ENCODE results near the gene ZNF35. TPM values are rescaled to one million over a fixed set of nuclear protein-coding genes. Genes with fewer than 3 reads are reported as not detected.

The ZNF35 gene
- total and polyA plus RNA-seq, 2 donors (not counting 3 experiments of a cell fraction or from before 2014, with no cell fraction given): 2.5 to 9.1 TPM

- H3K4me2 ChIP-seq (ENCODE audit: insufficient read depth, low read length): no peak overlapping the region
- no peak for FAIRE-seq
- no peak overlapping the region for H3K27ac ChIP-seq (ENCODE audit: insufficient read depth, low read depth, low read length)
- peaks cover 3% of the 10 kb centered on the region for H3K79me2 ChIP-seq (ENCODE audit: control insufficient read depth, insufficient read depth, low read length)
- H3K9ac ChIP-seq (replicated peaks; ENCODE audit: extremely low read depth, insufficient read depth, low read length): no peak overlapping the region
- H3K36me3 ChIP-seq (ENCODE audit: control insufficient read depth in 2 of 2, extremely low read depth in 1 of 2, insufficient read depth in 2 of 2, low read length in 2 of 2): peaks cover 3 to 18% of the 10 kb centered on the region in 2 experiments
- intact Hi-C loops (cut with micrococcal nuclease) (loop anchor here (10.0 kb wide), 2 partner anchors 114 to 304 kb away; no protein-coding TSS in a partner anchor), dilution Hi-C loops (cut with MboI; ENCODE audit: extremely low pct_ligation_motif_present, low sequenced_read_pairs) (no loop called here)
- ChIA-PET CTCF (interaction anchor here (1.0 kb wide), 1 partner anchor 9 kb away, joined by 3 read pairs; no protein-coding TSS in a partner anchor), POLR2A (no interaction called here)
- H2AFZ ChIP-seq (ENCODE audit: low read depth, low read length): no peak overlapping the region
- TF ChIP-seq EZH2 (IDR thresholded peaks at IDR 0.05; ENCODE audit: borderline replicate concordance, low read depth, low read length, severe bottlenecking) (no peak), CTCF (IDR thresholded peaks at IDR 0.05; ENCODE audit: extremely low read depth in 1 of 2, insufficient read depth in 1 of 2, low read depth in 1 of 2, low read length in 2 of 2) (no peak), GATA2 (IDR thresholded peaks at IDR 0.05; ENCODE audit: insufficient read depth, insufficient read length, low read depth, low read length) (no peak), POLR2A (IDR thresholded peaks at IDR 0.05; ENCODE audit: low read depth, low read length) (no peak), JUN (IDR thresholded peaks at IDR 0.05; ENCODE audit: borderline replicate concordance, insufficient read depth, insufficient read length, low read depth) (no peak), FOS (IDR thresholded peaks at IDR 0.05; ENCODE audit: borderline replicate concordance, insufficient read depth, low read length) (no peak), POLR2AphosphoS5 (IDR thresholded peaks at IDR 0.05; ENCODE audit: insufficient read depth, low read depth, low read length) (no peak), MYC (IDR thresholded peaks at IDR 0.05; ENCODE audit: low read depth, low read length) (no peak), MAX (IDR thresholded peaks at IDR 0.05; ENCODE audit: insufficient read depth, insufficient read length) (no peak)
- H3K9me1 ChIP-seq (replicated peaks; ENCODE audit: control insufficient read depth, extremely low read depth, insufficient read depth, low read length): no peaks in the 10 kb centered on the region
- DNase-seq (ENCODE audit: low read depth, low spot score): no peak
- H3K4me3 ChIP-seq (replicated peaks in 1 of 3; ENCODE audit: insufficient read depth in 1 of 3, low read depth in 1 of 3, low read length in 3 of 3): no peak overlapping the region
- no peaks in the 10 kb centered on the region for H3K27me3 ChIP-seq (ENCODE audit: control insufficient read depth in 2 of 2, insufficient read depth in 2 of 2, low read length in 2 of 2)
- no peaks in the 10 kb centered on the region for H3K9me3 ChIP-seq (replicated peaks; ENCODE audit: control insufficient read depth, insufficient read depth, low read length)
- peaks cover 4% of the 10 kb centered on the region for H3K4me1 ChIP-seq (ENCODE audit: control insufficient read depth, extremely low read depth, insufficient read depth, low read length)
- no TSS peak for BruUV-seq (replicated peaks)
- H4K20me1 ChIP-seq (replicated peaks; ENCODE audit: control insufficient read depth, extremely low read depth, insufficient read depth, low read length): no peaks in the 10 kb centered on the region
Measured at GRCh38 chr3:44628716-44629115, 19.8 kb upstream of the ZNF35 start.

Data from endothelial cell of umbilical vein (primary cell).